WTC11 (cell line): ENCODE data around the gene FGFR2. TPM values are rescaled to one million over a fixed set of nuclear protein-coding genes. Genes with fewer than 3 reads are reported as not detected.

Experiments
- ATAC-seq: fragments of 200-7000 bp; cut with Tn5 transposase; 2 replicates; pipeline ENCODE4 v1.10.0; 2021; ENCODE audit warnings: mild to moderate bottlenecking, moderate library complexity
- CTCF ChIA-PET: fragments of 300-600 bp; sonication (Branson Sonifier 250); formaldehyde crosslinking; loops from one replicate; lab custom pipeline; 2021; ENCODE audit warnings: antibody characterized with exemption; lab: Charles Lee
- POLR2A ChIA-PET: fragments of 350-600 bp; sonication (Branson Sonifier 250); formaldehyde crosslinking; loops from one replicate; lab custom pipeline; 2021; ENCODE audit warnings: antibody characterized with exemption; lab: Charles Lee
- DNase-seq: peaks from one replicate; pipeline ENCODE4 v3.0.0; 2021; ENCODE audit warnings: low spot score
- H3K27ac Mint-ChIP-seq: 2 replicates; pipeline ENCODE4 v1.8.0; 2021; ENCODE audit warnings: mixed read lengths
- H3K27me3 Mint-ChIP-seq: 2 replicates; pipeline ENCODE4 v1.8.0; 2021; ENCODE audit warnings: low read depth, mild to moderate bottlenecking, moderate library complexity, mixed read lengths
- H3K36me3 Mint-ChIP-seq: 2 replicates; pipeline ENCODE4 v1.8.0; 2021; ENCODE audit warnings: mixed read lengths
- H3K4me1 Mint-ChIP-seq: 2 replicates; pipeline ENCODE4 v1.8.0; 2022; ENCODE audit warnings: mixed read lengths
- H3K4me3 Mint-ChIP-seq: 2 replicates; pipeline ENCODE4 v1.8.0; 2021; ENCODE audit warnings: mild to moderate bottlenecking, moderate library complexity, mixed read lengths
- H3K9me3 Mint-ChIP-seq: 2 replicates; pipeline ENCODE4 v1.8.0; 2021; ENCODE audit warnings: mixed read lengths
- E2F4 ChIP-seq: sonication (generic); formaldehyde crosslinking; IDR thresholded peaks from 2 replicates; pipeline ENCODE4 v1.8.1; 2022; ENCODE audit warnings: low read depth, mild to moderate bottlenecking, moderate library complexity, missing genetic modification reagents, borderline replicate concordance
- EMX1 ChIP-seq: fragments of 250-450 bp; sonication (Bioruptor Pico); IDR thresholded peaks from 2 replicates; pipeline ENCODE4 v1.8.0; 2021; ENCODE audit warnings: mild to moderate bottlenecking
- ERG ChIP-seq: fragments of 250-450 bp; sonication (Bioruptor Pico); IDR thresholded peaks from 2 replicates; pipeline ENCODE4 v1.8.0; 2021; ENCODE audit warnings: mild to moderate bottlenecking
- ESRRA ChIP-seq: sonication (generic); formaldehyde crosslinking; IDR thresholded peaks from 2 replicates; pipeline ENCODE4 v1.8.1; 2022; ENCODE audit warnings: mild to moderate bottlenecking, missing genetic modification reagents, borderline replicate concordance
- GRHL2 ChIP-seq: fragments of 250-450 bp; sonication (Bioruptor Pico); IDR thresholded peaks from 2 replicates; pipeline ENCODE4 v1.8.0; 2022; ENCODE audit warnings: mild to moderate bottlenecking, moderate library complexity; ENCODE audit not compliant: insufficient replicate concordance, severe bottlenecking
- GTF2I ChIP-seq: fragments of 250-450 bp; sonication (Bioruptor Pico); conservative IDR thresholded peaks from 2 replicates; pipeline ENCODE4 v1.4.0; 2021; ENCODE audit warnings: mild to moderate bottlenecking
- MXD4 ChIP-seq: fragments of 250-450 bp; sonication (Bioruptor Pico); IDR thresholded peaks from 2 replicates; pipeline ENCODE4 v1.8.0; 2021; ENCODE audit warnings: mild to moderate bottlenecking, moderate library complexity, borderline replicate concordance
- NFATC4 ChIP-seq: fragments of 250-450 bp; sonication (Bioruptor Pico); IDR thresholded peaks from 2 replicates; pipeline ENCODE4 v1.9.0; 2021; ENCODE audit warnings: mild to moderate bottlenecking
- PRDM15 ChIP-seq: sonication (generic); formaldehyde crosslinking; IDR thresholded peaks from 2 replicates; pipeline ENCODE4 v1.8.0; 2022; ENCODE audit warnings: missing genetic modification reagents
- RORB ChIP-seq: fragments of 250-450 bp; sonication (Bioruptor Pico); IDR thresholded peaks from 2 replicates; pipeline ENCODE4 v1.9.0; 2021; ENCODE audit warnings: mild to moderate bottlenecking
- TP53 ChIP-seq: sonication (generic); formaldehyde crosslinking; IDR thresholded peaks from 2 replicates; pipeline ENCODE4 v1.8.1; 2023; ENCODE audit warnings: mild to moderate bottlenecking, missing genetic modification reagents
- ZNF121 ChIP-seq: sonication (generic); formaldehyde crosslinking; IDR thresholded peaks from 2 replicates; pipeline ENCODE4 v1.8.0; 2023; ENCODE audit warnings: missing genetic modification reagents
- ZNF232 ChIP-seq: sonication (generic); formaldehyde crosslinking; IDR thresholded peaks from 2 replicates; pipeline ENCODE4 v1.8.0; 2022; ENCODE audit warnings: mild to moderate bottlenecking, missing genetic modification reagents
- ZNF263 ChIP-seq: sonication (generic); formaldehyde crosslinking; IDR thresholded peaks from 2 replicates; pipeline ENCODE4 v1.8.1; 2022; ENCODE audit warnings: low read depth, mild to moderate bottlenecking, moderate library complexity, missing genetic modification reagents
- ZNF396 ChIP-seq: fragments of 250-450 bp; sonication (Bioruptor Pico); IDR thresholded peaks from 2 replicates; pipeline ENCODE4 v1.8.0; 2021; ENCODE audit warnings: mild to moderate bottlenecking, moderate library complexity, borderline replicate concordance
- total RNA-seq: library from RNA; stranded (reverse); gene quantifications from 3 replicates; pipeline ENCODE4 v1.2.3, GENCODE V29; 2021
- TF ChIP-seq, protein P1 (sequence below): sonication (generic); formaldehyde crosslinking; IDR thresholded peaks from 2 replicates; pipeline ENCODE4 v1.8.1; 2023; ENCODE audit warnings: mild to moderate bottlenecking, missing genetic modification reagents
- TF ChIP-seq, protein P2 (sequence below): sonication (generic); formaldehyde crosslinking; conservative IDR thresholded peaks from 2 replicates; pipeline ENCODE4 v1.8.1; 2023; ENCODE audit warnings: mild to moderate bottlenecking, low read depth, missing genetic modification reagents, moderate library complexity
- TF ChIP-seq, protein P3 (sequence below): sonication (generic); formaldehyde crosslinking; conservative IDR thresholded peaks from 2 replicates; pipeline ENCODE4 v1.8.1; 2022; ENCODE audit warnings: mild to moderate bottlenecking, missing genetic modification reagents
- TF ChIP-seq, protein P4 (sequence below): sonication (generic); formaldehyde crosslinking; IDR thresholded peaks from 2 replicates; pipeline ENCODE4 v1.8.0; 2023; ENCODE audit warnings: missing genetic modification reagents, mild to moderate bottlenecking, borderline replicate concordance

FGFR2 gene
- total RNA-seq, 1 experiment from 2014 or later = 95.0 TPM

DNA sequence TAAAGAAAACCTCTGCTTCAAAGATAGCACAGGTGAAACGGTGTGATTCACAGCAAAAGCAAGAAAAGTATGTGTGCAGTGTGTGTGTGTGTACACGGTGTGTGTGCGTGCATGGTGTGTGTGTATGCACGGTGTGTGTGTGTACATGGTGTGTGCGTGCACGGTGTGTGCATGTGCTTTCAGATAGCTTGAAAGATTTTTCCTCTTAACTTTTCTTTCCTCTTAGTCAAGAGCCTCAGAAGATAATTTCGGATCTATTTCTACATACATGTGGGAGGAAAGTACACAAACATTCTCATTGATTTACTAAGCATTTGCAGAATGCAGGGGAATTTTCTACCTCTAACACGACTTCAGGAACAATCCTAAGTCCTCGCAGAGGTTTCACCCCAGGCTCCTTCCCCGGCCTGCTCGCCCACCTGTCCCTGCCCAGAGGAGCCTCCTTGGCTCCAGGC lies 2.9 kb downstream of the FGFR2 start (continued):
- TF ChIP-seq, protein P1, sequence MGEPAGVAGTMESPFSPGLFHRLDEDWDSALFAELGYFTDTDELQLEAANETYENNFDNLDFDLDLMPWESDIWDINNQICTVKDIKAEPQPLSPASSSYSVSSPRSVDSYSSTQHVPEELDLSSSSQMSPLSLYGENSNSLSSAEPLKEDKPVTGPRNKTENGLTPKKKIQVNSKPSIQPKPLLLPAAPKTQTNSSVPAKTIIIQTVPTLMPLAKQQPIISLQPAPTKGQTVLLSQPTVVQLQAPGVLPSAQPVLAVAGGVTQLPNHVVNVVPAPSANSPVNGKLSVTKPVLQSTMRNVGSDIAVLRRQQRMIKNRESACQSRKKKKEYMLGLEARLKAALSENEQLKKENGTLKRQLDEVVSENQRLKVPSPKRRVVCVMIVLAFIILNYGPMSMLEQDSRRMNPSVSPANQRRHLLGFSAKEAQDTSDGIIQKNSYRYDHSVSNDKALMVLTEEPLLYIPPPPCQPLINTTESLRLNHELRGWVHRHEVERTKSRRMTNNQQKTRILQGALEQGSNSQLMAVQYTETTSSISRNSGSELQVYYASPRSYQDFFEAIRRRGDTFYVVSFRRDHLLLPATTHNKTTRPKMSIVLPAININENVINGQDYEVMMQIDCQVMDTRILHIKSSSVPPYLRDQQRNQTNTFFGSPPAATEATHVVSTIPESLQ = no peak
- no peak for TF ChIP-seq NFATC4 (CRISPR knock-in tag)
- TF ChIP-seq ZNF396 = no peak
- TF ChIP-seq, protein P2, sequence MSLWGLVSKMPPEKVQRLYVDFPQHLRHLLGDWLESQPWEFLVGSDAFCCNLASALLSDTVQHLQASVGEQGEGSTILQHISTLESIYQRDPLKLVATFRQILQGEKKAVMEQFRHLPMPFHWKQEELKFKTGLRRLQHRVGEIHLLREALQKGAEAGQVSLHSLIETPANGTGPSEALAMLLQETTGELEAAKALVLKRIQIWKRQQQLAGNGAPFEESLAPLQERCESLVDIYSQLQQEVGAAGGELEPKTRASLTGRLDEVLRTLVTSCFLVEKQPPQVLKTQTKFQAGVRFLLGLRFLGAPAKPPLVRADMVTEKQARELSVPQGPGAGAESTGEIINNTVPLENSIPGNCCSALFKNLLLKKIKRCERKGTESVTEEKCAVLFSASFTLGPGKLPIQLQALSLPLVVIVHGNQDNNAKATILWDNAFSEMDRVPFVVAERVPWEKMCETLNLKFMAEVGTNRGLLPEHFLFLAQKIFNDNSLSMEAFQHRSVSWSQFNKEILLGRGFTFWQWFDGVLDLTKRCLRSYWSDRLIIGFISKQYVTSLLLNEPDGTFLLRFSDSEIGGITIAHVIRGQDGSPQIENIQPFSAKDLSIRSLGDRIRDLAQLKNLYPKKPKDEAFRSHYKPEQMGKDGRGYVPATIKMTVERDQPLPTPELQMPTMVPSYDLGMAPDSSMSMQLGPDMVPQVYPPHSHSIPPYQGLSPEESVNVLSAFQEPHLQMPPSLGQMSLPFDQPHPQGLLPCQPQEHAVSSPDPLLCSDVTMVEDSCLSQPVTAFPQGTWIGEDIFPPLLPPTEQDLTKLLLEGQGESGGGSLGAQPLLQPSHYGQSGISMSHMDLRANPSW = no peak
- no peak for TF ChIP-seq RORB (CRISPR knock-in tag)
- TF ChIP-seq GRHL2 (CRISPR knock-in tag) = no peak
- TF ChIP-seq PRDM15 = no peak

- Mint-ChIP-seq H3K27me3 (no peaks in the 10 kb centered on the region), H3K36me3 (peaks cover 38% of the 10 kb centered on the region), H3K27ac (peak overlapping the region; percentile 100), H3K9me3 (no peaks in the 10 kb centered on the region), H3K4me1 (peaks cover 77% of the 10 kb centered on the region), H3K4me3 (peak overlapping the region; percentile 99)
- ATAC-seq = no peak
- ChIA-PET POLR2A (interaction anchor here (0.9 kb wide), 1 partner anchor 64 kb away, joined by 3 read pairs; no protein-coding TSS in a partner anchor), CTCF (no interaction called here)
- DNase-seq = no peak
- TF ChIP-seq MXD4 (CRISPR knock-in tag) (no peak), ERG (CRISPR knock-in tag) (no peak), E2F4 (CRISPR knock-in tag) (no peak), EMX1 (CRISPR knock-in tag) (no peak), ESRRA (CRISPR knock-in tag) (no peak), GTF2I (no peak), ZNF121 (no peak), TP53 (no peak), ZNF232 (CRISPR knock-in tag) (no peak), ZNF263 (CRISPR knock-in tag) (no peak), NFATC4 (CRISPR knock-in tag) (no peak)
- TF ChIP-seq, protein P3, sequence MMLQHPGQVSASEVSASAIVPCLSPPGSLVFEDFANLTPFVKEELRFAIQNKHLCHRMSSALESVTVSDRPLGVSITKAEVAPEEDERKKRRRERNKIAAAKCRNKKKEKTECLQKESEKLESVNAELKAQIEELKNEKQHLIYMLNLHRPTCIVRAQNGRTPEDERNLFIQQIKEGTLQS (CRISPR knock-in tag) = no peak
- TF ChIP-seq, protein P4, sequence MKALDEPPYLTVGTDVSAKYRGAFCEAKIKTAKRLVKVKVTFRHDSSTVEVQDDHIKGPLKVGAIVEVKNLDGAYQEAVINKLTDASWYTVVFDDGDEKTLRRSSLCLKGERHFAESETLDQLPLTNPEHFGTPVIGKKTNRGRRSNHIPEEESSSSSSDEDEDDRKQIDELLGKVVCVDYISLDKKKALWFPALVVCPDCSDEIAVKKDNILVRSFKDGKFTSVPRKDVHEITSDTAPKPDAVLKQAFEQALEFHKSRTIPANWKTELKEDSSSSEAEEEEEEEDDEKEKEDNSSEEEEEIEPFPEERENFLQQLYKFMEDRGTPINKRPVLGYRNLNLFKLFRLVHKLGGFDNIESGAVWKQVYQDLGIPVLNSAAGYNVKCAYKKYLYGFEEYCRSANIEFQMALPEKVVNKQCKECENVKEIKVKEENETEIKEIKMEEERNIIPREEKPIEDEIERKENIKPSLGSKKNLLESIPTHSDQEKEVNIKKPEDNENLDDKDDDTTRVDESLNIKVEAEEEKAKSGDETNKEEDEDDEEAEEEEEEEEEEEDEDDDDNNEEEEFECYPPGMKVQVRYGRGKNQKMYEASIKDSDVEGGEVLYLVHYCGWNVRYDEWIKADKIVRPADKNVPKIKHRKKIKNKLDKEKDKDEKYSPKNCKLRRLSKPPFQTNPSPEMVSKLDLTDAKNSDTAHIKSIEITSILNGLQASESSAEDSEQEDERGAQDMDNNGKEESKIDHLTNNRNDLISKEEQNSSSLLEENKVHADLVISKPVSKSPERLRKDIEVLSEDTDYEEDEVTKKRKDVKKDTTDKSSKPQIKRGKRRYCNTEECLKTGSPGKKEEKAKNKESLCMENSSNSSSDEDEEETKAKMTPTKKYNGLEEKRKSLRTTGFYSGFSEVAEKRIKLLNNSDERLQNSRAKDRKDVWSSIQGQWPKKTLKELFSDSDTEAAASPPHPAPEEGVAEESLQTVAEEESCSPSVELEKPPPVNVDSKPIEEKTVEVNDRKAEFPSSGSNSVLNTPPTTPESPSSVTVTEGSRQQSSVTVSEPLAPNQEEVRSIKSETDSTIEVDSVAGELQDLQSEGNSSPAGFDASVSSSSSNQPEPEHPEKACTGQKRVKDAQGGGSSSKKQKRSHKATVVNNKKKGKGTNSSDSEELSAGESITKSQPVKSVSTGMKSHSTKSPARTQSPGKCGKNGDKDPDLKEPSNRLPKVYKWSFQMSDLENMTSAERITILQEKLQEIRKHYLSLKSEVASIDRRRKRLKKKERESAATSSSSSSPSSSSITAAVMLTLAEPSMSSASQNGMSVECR = no peak
These were observed 3.5 kb downstream of the FGFR2 start for GRCh38 chr10:121594623-121595350.
